ENCODE data around the gene CFAP43.

The CFAP43 gene

DNA sequence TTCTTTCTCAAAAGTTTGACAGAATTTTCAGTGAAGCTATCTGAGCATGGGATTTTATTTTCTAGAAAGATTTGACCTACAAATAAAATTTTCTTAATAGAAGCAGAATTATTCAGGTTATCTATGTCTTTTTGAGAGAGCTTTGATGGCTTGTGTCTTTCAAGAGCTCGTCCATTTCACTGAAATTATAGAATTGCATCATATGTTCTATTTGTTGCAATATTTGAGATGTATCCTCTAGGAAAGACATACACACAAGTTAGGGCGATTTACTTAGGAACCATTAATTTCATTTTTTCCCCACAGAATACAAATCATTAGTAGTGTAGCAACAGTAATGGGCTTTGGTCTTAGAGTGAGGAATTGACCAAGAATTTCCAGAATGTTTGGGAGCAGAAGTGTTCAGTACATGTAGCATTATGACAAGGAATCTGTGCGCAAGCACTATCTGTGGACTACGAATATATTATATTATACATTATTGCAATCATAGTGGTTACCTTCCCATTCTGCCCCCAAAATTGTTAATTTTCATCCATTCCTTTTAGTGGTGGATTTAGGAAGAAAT lies 133.7 kb downstream of the CFAP43 start:
- DNase-seq (ENCODE audit: low spot score), result no peak

DNA sequence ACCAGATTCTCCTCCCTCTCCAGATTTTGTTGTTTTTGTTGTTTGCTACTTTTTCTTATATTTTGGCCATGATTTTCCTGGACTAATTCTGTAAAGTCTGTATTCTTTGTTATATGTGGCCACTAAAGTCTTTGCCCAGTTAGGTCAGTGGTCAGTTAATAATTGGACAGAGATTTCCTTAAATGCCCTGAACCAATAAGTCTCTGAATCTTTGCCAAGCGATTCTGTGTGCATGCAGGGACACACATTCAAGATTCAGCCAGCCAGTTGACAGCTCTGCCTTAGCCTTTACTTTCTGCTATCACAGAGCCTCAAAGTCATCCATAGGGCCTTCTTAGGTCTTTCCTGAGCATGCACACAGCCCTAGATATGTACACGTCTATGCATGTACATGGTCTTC lies 135.5 kb downstream of the CFAP43 start:
- DNase-seq (ENCODE audit: low spot score), result no peak

DNA sequence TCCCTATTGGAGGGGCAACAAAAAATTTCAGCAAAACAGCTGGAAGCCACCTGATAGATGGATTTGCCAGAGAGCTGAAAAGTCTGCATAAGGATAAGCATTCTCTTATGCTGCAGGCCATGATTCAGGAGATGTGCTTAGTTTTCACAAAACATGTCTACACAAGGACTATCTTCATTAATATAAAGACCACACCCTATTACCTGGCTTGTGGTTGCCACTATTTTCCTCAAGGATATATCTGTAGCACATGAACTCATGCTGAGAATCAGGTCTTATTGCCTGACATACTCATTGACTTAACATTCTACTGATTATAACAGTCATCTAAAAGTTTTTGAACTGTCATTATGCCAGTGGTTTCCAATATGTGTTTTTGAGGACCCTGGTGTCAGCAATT lies 139.4 kb downstream of the CFAP43 start:
- DNase-seq (ENCODE audit: low spot score), result no peak

DNA sequence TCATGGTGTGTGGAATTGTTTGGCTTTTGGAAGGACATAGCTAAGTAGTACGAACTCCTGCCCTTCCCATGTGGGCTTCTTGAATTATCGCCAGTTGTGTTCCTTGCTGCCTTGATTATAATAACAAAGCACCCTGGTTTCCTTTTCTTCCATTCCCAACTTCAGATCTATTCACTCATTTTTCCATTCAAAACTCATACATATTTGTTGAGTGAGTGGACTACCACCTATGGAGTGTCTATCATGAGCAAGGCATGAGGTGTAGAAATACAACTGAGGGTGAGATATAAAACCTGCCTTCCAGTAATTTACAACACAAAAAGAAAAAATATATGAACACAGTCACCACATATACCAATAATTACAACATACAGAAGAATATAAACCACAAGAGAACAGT lies 141.6 kb downstream of the CFAP43 start:
- no peak for DNase-seq (ENCODE audit: low spot score)

DNA sequence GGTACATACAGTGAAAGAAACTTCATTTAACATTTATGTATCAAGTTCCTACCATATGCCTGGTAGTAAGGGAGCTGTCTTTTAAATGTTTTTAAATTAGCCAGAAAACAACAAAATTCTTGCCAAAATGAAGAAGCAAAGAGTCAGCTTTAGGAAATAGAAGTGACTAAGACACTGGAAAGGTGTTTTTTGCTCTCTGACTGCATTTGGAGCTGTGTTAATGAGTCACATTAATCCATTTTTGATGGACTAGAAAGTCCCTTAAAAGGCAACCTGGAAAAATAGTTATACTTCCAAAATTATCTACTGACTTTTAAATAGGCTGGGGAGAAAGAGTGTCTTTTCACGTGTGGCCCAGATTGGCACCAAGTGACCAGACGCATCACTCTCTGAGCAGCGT lies 142.5 kb downstream of the CFAP43 start:
- DNase-seq (ENCODE audit: low spot score), result no peak

DNA sequence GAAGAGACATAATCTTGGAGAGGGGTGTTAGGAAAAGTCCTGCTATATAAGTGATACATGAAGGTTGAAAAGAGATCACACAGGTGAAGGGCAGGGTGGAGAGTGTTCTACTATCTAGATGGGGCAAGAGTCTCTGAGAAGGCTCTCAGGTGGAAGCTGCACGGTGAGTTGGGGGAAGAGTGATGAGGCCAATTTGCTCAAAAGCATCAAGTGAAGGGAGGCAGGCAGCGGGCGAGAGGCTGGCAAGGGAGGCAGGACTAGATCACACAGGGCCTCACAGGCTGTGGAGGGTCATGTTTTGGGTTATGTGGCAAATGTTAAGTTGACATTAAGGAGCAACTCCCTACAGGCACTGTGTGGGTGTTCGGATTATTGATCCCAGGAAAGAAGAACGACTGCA lies 143.9 kb downstream of the CFAP43 start:
- no peak for DNase-seq (ENCODE audit: low spot score)

DNA sequence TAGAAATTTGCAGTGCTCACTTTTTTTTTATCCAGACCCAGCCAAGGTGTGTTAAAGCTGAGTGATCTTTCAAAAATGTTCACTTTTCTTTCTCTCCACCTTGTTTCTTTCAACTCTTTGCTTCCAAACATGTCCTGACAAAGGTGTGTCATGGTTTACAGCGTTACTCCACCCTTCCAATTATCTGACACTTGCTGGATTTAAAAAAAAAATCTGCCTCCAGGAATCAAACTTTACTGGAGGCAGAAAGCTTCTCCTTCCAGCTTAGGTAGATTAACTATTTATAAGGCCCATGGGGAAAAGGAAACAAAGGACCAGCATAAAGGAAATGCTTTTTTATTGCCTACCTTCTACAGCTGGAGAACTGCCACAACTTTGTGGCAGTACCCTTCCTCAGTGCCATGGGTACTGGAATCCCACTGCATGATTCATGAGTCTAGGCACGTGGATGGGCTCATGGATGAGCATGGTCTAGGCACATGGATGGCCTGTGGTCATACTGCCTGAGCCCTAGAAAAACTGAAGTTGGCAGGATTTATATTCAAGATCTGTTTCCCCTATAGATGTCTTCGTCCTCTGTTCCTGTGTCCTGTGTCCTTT lies 146.3 kb downstream of the CFAP43 start, which contains the start of gene COL17A1:
TSS of gene COL17A1 (minus strand) at position 80 of the 600 bp plus-strand sequence. CDS start 5,207 bp downstream, outside the sequence.
- DNase-seq (ENCODE audit: low spot score), result no peak

DNA sequence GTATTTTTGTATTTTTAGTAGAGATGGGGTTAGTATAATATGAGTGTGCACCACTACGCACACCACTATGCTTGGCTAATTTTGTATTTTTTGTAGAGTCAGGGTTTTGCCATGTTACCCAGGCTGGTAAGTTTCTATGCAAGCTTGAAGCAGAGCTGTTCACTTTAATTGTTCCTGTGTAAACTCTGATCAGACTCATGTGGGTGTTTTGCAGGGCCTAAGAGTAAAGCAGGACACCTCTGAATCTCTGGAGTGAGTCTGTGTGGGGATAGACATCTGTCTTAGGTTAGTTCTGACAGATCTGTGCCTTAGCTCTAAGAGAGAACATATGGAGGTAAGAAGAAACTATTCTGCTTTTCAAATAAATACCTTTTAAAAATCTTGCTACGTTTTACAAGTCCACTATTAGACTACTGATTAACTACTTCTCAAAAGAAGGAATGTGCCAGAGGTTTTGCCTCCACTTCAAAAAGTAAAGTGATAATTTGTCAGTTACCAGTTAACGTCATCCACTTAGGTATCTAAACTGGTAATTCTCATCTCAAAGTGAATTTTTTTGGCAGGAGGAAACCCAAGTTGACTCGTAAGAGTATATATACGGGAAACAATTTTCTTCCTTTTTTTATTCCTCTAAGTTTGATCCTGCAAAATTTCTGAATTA lies 147.6 kb downstream of the CFAP43 start:
- DNase-seq (ENCODE audit: low spot score), result no peak

DNA sequence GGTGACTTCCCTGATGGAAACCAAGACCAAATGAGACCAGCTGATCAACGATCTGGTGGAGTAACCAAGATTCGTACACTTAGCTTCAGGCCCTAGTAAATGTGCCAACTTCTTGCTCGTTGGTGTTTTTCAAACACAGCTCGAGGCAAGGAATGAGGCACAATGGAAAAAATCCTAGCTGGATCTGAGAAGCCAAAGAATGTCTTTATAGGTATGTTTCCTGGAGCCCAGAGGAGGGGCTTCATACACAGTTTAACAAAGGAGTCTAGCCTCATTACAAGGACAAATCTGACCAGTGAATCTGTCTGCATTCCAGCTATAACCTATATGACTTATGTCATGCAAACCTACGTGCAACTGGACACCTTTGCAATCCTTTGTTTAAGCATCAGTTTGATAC lies 150.2 kb downstream of the CFAP43 start:
- no peak for DNase-seq (ENCODE audit: low spot score)

DNA sequence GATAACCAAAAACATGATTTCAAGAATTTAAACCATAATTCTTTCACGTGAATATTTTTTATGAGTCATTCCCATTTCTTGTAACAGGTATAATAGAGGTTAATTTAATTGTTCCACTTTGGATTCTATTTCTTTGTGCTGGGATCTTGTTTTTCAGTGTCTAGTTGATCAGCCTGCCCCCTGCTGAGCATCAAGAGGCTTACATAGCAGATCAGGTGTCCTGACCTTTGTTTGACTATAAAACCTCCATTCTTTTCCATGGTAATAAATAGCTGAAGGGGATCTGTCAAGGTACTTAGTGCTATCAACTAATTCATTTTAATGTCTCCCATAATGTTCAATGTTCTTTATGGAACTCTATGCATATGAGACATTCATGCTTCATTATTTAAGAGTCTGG lies 151.4 kb downstream of the CFAP43 start:
- DNase-seq (ENCODE audit: low spot score), result peak; percentile 32
